HFF-Myc (cell line): Measurements from ENCODE around the gene PACRG.

Experiments
- DNase-seq: peaks from one replicate; pipeline ENCODE4 v3.0.0-alpha.2; 2011; ENCODE audit warnings: low read depth; ENCODE audit errors: extremely low read depth
- H3K4me3 ChIP-seq: replicated peaks from 2 replicates; pipeline ENCODE4 v1.5.1; 2011; ENCODE audit warnings: low read depth, mild to moderate bottlenecking, control low read depth, low read length
- TF ChIP-seq, protein P1 (sequence below): IDR thresholded peaks from 2 replicates; pipeline ENCODE4 v1.5.1; 2012; ENCODE audit warnings: mild to moderate bottlenecking, low read depth, low read length, control low read depth; ENCODE audit errors: missing control alignments

Gene PACRG

DNA sequence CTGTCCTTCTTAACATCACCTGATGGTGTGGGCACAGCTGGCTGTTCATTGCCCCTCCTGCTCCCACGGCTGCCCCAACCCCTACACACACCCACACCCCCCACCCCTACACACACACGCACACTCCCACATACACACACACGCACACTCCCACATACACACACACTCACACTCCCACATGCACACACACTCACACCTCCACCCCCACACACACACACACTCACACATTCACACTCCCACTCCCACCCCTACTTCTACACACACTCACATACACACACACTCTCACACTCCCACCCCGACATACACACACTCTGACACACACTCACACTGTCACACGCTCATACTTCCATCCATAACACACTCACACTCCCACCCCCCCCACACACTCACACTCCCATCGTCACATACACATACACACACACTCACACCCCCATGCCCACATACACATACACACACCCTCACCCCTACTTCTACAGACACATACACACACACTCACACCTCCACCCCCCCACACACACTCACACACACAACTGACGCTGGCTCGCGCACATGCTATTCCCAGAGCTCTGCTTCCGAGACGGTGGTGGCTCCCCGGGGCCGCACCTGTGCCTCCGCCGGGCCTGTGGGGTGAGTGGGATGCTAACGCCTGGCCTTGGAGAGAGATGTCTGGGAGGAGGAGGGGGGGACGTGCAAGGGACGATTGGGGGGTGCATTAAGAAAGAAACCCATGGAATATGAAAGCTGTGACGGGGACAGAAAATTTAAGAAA, 512.0 kb downstream of the PACRG start:
- H3K4me3 ChIP-seq, result no peak overlapping the region
- DNase-seq, result no peak
- TF ChIP-seq, protein P1, sequence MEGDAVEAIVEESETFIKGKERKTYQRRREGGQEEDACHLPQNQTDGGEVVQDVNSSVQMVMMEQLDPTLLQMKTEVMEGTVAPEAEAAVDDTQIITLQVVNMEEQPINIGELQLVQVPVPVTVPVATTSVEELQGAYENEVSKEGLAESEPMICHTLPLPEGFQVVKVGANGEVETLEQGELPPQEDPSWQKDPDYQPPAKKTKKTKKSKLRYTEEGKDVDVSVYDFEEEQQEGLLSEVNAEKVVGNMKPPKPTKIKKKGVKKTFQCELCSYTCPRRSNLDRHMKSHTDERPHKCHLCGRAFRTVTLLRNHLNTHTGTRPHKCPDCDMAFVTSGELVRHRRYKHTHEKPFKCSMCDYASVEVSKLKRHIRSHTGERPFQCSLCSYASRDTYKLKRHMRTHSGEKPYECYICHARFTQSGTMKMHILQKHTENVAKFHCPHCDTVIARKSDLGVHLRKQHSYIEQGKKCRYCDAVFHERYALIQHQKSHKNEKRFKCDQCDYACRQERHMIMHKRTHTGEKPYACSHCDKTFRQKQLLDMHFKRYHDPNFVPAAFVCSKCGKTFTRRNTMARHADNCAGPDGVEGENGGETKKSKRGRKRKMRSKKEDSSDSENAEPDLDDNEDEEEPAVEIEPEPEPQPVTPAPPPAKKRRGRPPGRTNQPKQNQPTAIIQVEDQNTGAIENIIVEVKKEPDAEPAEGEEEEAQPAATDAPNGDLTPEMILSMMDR, result no peak

DNA sequence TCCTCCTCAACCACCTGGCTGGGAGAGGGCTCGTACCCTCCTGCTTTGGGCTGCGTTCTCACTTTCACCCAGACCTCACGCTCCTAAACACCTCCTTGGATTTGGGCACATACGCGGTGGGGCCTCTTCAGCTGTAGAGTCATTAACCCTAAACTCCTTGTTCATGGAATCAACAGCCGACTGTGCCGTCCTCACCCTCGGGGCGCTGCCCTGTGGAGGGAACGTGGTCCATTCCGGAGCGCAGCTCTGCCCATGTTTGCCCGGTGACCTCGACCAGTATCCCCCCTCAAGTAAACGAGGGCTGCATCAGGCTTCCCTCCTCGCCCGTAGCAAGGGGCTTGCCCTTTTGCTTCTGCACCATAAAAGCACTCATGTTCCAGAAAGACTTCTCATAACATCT, 512.8 kb downstream of the PACRG start:
- no peak overlapping the region for H3K4me3 ChIP-seq
- TF ChIP-seq, protein P1, result no peak
- DNase-seq, result no peak

DNA sequence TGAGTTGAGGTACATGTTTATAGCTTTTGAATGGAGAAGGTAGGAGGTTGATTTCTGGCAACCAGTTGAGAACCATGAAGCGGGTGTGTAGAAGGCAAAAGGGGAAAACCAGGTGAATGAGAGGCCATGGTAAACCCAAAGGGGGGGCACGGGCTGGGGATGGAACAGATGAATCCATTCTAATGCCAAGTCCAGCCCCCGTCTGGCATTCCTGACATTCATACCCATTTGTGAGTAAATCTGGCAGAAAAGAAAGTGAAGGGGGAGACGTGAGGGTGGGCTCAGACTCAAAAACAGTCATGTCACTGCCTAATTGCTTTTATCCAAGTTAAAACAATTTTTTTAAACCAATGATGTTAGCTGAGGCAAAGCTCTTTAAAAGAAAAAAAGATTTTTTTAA, 513.9 kb downstream of the PACRG start:
- DNase-seq, result no peak
- no peak overlapping the region for H3K4me3 ChIP-seq
- TF ChIP-seq, protein P1, result no peak

DNA sequence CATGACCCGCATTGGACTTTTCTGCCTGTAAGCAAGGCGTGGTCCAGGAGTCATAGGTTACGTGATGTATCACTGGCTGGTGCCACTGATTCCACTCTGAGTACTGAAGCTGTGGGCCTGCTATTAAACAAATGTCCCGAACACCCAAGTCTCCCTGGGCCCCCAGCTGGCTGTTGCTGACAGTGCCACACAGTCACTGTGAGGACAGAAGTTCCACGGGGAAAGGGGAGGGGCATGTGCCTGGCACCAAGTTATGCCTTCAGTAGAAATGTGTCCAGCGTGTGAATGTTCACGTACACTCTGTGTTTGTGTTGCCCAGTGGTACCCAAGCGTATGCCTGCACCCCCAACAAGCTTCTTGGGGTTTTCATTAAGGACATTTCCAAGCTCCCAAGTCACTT, 515.3 kb downstream of the PACRG start:
- TF ChIP-seq, protein P1, result no peak
- H3K4me3 ChIP-seq, result no peak overlapping the region
- no peak for DNase-seq

GRCh38 chr6:163243692-163244589, 516.2 kb downstream of the PACRG start:
- DNase-seq, result no peak
- TF ChIP-seq, protein P1, result no peak
- no peak overlapping the region for H3K4me3 ChIP-seq

DNA sequence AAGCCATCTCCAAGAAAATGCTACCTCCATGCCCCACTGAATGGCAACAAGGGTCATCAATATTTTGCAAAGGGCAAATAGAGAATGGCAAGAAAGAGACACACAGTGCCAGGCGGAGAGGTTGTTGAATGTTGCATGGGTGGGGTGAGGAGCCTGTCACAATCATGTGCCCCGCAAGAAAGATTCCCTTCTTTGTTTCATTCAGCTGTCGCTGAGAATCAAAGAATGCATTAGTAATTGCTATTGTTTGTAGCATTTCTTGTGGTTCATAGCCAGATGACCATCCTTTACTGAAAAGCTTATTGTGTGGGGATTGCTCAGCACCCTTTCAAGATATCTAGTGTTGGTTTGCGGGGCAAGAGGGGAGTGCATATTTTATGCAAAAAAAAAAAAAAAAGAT, 520.3 kb downstream of the PACRG start:
- no peak for DNase-seq
- no peak overlapping the region for H3K4me3 ChIP-seq
- TF ChIP-seq, protein P1, result no peak
